ENCODE results near the gene PRRT2.
A peak's percentile ranks its signal among the peaks of the same experiment; 100 is the strongest.

The PRRT2 gene

GRCh38 chr16:29863669-29863984, 51.6 kb downstream of the PRRT2 start:
- peaks cover 3% of the 10 kb centered on the region for H3K4me1 ChIP-seq (ENCODE audit: control insufficient read depth, insufficient read depth, low read length)
- peak overlapping the region; percentile 65 for H3K9ac ChIP-seq (ENCODE audit: low read depth, low read length)

GRCh38 chr16:29864205-29864604, 52.2 kb downstream of the PRRT2 start:
- Histone ChIP-seq H3K9ac (ENCODE audit: low read depth, low read length) (no peak overlapping the region), H3K4me1 (ENCODE audit: control insufficient read depth, insufficient read depth, low read length) (peaks cover 3% of the 10 kb centered on the region), H3K9me3 (ENCODE audit: control insufficient read depth, insufficient read depth, low read length) (no peaks in the 10 kb centered on the region), H3K36me3 (ENCODE audit: control insufficient read depth, insufficient read depth, low read length) (peaks cover 13% of the 10 kb centered on the region), H3K4me3 (ENCODE audit: low read depth, low read length) (no peak overlapping the region), H3K27me3 (ENCODE audit: control insufficient read depth, insufficient read depth, low read length) (no peaks in the 10 kb centered on the region)

More at GRCh38 chr16:29863669-29863984, 51.6 kb downstream of the PRRT2 start:
- no peaks in the 10 kb centered on the region for H3K9me3 ChIP-seq (ENCODE audit: control insufficient read depth, insufficient read depth, low read length)
- H3K4me3 ChIP-seq (ENCODE audit: low read depth, low read length): peak overlapping the region; percentile 89
- H3K36me3 ChIP-seq (ENCODE audit: control insufficient read depth, insufficient read depth, low read length): peaks cover 13% of the 10 kb centered on the region
- H3K27me3 ChIP-seq (ENCODE audit: control insufficient read depth, insufficient read depth, low read length): no peaks in the 10 kb centered on the region
